Nephron (organoid): Measurements from ENCODE around the gene LAMB4.

ENCODE experiments used
- H3K27ac Mint-ChIP-seq, 3 experiments: 2 replicates each; pipeline ENCODE4 v1.8.0; 2020; ENCODE audit warnings: mixed read lengths in 3 of 3, mild to moderate bottlenecking in 2 of 3, moderate library complexity in 1 of 3
- H3K27me3 Mint-ChIP-seq: 2 replicates; pipeline ENCODE4 v1.8.0; 2021; ENCODE audit warnings: low read depth, mild to moderate bottlenecking, moderate library complexity, mixed read lengths
- H3K36me3 Mint-ChIP-seq: 2 replicates; pipeline ENCODE4 v1.8.0; 2020; ENCODE audit warnings: low read depth, mixed read lengths
- H3K4me1 Mint-ChIP-seq: 2 replicates; pipeline ENCODE4 v1.8.0; 2020; ENCODE audit warnings: mixed read lengths
- H3K4me3 Mint-ChIP-seq, 3 experiments: 2 replicates each; pipeline ENCODE4 v1.8.0; 2020; ENCODE audit warnings: mild to moderate bottlenecking in 3 of 3, mixed read lengths in 3 of 3, moderate library complexity in 2 of 3
- H3K9me3 Mint-ChIP-seq: 2 replicates; pipeline ENCODE4 v1.8.0; 2020; ENCODE audit warnings: mixed read lengths
- CTCF ChIP-seq, 3 experiments: fragments of 200-600 bp; sonication (generic); IDR thresholded peaks; one replicate each; pipeline ENCODE4 v1.5.0; 2021; ENCODE audit warnings: antibody characterized with exemption in 3 of 3; ENCODE audit not compliant: unreplicated experiment in 3 of 3

LAMB4 gene

GRCh38 chr7:108083980-108084379, 46.2 kb downstream of the LAMB4 start:
- TF ChIP-seq CTCF (IDR thresholded peaks at IDR 0.05; ENCODE audit: unreplicated experiment in 3 of 3) = no peak
- peaks cover 6% of the 10 kb centered on the region for H3K36me3 Mint-ChIP-seq
- H3K27ac Mint-ChIP-seq = peak overlapping the region in 1 of 3 experiments; percentile 29
- H3K4me1 Mint-ChIP-seq = peaks cover 33% of the 10 kb centered on the region
- H3K27me3 Mint-ChIP-seq = no peaks in the 10 kb centered on the region
- peaks cover 8% of the 10 kb centered on the region for H3K9me3 Mint-ChIP-seq
- no peak overlapping the region for H3K4me3 Mint-ChIP-seq

- Mint-ChIP-seq H3K4me1 (peaks cover 39% of the 10 kb centered on the region), H3K9me3 (peaks cover 8% of the 10 kb centered on the region), H3K36me3 (peaks cover 6% of the 10 kb centered on the region), H3K4me3 (no peak overlapping the region), H3K27me3 (no peaks in the 10 kb centered on the region), H3K27ac (peak overlapping the region; percentile 28 to 39 (median 29))
- TF ChIP-seq CTCF (IDR thresholded peaks at IDR 0.05; ENCODE audit: unreplicated experiment in 3 of 3) = no peak
Measured at GRCh38 chr7:108079648-108080591, 50.2 kb downstream of the LAMB4 start.

- no peak for TF ChIP-seq CTCF (IDR thresholded peaks at IDR 0.05; ENCODE audit: unreplicated experiment in 3 of 3)
- peak overlapping the region in 1 of 3 experiments; percentile 4 for H3K4me3 Mint-ChIP-seq
- no peaks in the 10 kb centered on the region for H3K27me3 Mint-ChIP-seq
- peaks cover 8% of the 10 kb centered on the region for H3K9me3 Mint-ChIP-seq
- peaks cover 6% of the 10 kb centered on the region for H3K36me3 Mint-ChIP-seq
- peaks cover 39% of the 10 kb centered on the region for H3K4me1 Mint-ChIP-seq
- H3K27ac Mint-ChIP-seq = peak overlapping the region; percentile 28 to 39 (median 29)
Measured at GRCh38 chr7:108079276-108079647, 50.9 kb downstream of the LAMB4 start.

- Mint-ChIP-seq H3K9me3 (peaks cover 8% of the 10 kb centered on the region), H3K27me3 (no peaks in the 10 kb centered on the region), H3K4me3 (peak overlapping the region in 2 of 3 experiments; percentile 11 to 70), H3K4me1 (peaks cover 39% of the 10 kb centered on the region), H3K27ac (peak overlapping the region; percentile 28 to 77 (median 29)), H3K36me3 (peaks cover 6% of the 10 kb centered on the region)
- no peak for TF ChIP-seq CTCF (IDR thresholded peaks at IDR 0.05; ENCODE audit: unreplicated experiment in 3 of 3)
Measured at GRCh38 chr7:108078691-108079090, 51.5 kb downstream of the LAMB4 start.

GRCh38 chr7:108078211-108078673, 51.9 kb downstream of the LAMB4 start:
- Mint-ChIP-seq H3K9me3 (peaks cover 8% of the 10 kb centered on the region), H3K27me3 (no peaks in the 10 kb centered on the region), H3K36me3 (peaks cover 6% of the 10 kb centered on the region), H3K4me3 (no peak overlapping the region), H3K27ac (peak overlapping the region in 2 of 3 experiments; percentile 28 to 77), H3K4me1 (peaks cover 39% of the 10 kb centered on the region)
- TF ChIP-seq CTCF (IDR thresholded peaks at IDR 0.05; ENCODE audit: unreplicated experiment in 3 of 3) = no peak
